Colon (tissue), 2 donors: ENCODE data around the gene TMEM43.

Experiments used
- FAIRE-seq: peaks from 2 replicates; lab custom pipeline; 2012; peaks lifted over from hg19 to GRCh38; lab: Jason Lieb, UNC
- donor health status: control.
- donor health status: control.

TMEM43 gene

DNA sequence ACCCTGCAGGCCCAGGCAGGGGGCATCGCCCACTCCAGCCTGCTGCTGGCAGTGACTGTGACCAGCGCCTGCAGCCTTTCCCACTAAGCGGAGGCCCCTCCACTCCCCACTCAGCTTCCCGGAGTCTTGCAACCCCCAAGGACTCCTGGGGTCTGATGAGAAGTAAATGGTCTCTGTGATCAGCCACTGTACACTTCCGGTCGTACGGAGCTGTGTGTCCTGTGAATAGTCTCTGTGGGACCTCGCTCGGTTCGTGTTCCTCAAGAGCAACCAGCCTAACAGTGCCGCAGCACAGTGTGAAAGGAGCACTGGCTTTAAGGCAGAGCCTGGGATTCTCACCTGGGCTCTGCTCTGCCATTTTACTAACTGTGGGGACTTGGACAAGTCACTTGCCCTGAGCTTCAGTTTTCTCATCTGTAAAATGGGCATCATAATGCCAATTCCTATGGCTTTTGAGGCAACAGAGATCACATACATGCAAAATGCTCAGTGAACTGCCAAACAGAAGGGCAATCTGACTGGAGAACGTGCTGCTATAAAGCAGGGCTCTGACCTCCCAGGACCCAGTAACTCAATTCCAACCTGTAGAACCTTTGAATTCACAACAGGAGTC is 26.7 kb downstream of the TMEM43 start:
- FAIRE-seq, result no peak

DNA sequence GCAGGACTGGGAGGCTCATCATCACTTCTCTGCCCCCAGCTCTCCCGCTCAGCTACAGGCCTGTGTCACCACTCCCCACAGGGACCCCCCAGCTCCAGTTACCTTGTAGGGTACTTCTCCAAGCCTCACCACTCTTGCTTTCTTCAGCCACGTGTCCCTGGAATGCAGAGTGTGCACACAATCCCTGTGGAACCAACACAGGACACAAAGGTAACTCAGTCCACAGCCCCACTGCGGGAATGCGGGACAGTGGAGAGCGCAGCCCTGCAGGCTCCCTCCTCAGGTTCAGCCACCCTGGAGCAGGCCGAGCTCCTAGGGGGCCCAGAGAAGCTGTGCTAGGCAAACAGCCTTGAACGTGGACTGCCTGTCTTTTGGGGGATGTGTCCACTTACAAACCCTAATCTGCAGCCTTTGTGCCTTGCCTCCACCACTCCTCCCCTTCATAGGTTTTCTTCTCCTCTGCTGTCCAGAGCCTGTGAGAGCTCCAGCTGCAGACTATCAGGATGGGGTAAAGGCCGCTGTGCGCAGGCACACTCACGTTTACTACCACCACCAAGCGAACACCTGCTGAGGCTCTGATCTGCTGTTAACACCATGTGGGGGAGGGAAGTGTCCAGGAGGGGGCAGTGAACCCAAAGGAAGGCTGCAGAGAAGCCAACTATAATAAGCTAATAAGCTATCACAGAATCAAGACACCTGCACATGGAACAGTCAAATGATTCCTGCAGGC is 27.5 kb downstream of the TMEM43 start:
- no peak for FAIRE-seq

DNA sequence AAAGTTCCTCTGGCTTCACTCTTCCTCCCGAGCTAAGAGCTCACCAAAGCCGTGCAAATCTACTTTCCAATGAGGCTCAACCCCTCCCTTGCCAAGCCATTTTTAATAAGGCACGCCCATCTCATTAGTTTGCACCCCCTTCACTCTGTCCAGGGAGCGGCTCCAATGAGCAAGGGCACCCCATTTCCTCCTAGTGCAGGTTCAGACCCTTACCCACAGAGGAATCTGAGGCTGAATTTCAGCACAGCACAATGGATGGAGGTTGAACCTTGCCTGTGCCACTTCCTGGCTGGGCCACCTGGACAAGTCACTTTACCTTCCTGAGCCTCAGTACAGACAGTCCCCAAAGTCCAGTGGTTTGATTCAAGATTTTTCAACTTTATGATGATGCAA is 28.1 kb downstream of the TMEM43 start:
- no peak for FAIRE-seq

DNA sequence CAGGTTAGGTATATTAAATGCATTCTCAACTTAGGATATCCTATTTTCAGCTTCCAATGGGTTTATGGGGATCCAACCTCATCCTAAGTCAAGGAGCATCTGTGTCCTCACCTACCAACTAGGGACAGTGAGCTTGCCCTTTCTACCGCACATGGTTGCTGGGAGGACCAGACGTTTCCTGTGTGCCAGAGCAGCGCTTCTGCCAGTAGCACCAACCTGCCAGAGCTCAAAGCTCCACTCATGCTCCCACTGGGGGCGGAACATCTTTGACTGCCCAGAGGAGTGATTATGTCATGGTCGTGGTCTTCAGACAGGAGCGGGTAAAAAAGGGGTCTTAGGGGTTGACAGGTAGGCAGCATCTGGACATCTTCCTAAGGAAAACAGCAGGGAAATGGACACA is 28.8 kb downstream of the TMEM43 start:
- no peak for FAIRE-seq

GRCh38 chr3:14154276-14154675 is 29.4 kb downstream of the TMEM43 start:
- FAIRE-seq, result no peak

DNA sequence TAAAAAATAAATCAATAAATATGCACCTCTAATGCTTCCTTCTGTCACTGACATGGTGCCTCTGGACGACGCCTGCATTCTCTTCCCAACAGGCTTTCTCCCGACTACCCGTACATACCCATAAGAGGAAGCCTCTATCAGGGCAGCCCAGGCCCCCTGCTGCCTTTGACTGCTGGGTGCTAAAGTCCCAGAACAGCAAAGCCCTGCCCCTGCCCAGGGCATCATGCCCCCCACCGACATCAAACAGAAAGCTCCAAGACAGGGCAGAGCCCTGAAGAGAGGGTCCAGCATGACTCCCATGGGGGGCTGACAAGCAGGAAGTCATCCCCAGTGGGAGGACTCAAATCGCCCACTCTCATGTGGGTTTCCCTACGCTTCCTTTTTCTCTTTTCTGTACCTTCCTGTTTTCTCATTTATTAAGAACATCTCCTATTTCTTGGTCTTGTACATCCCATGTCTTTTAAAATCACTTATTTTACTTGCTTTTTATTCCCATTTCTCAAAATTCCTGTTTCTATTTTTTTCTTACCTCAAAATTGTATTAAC is 30.1 kb downstream of the TMEM43 start:
- FAIRE-seq, result no peak

GRCh38 chr3:14156201-14156600 is 31.3 kb downstream of the TMEM43 start:
- FAIRE-seq, result no peak

GRCh38 chr3:14156843-14157561 is 32.1 kb downstream of the TMEM43 start:
- no peak for FAIRE-seq

DNA sequence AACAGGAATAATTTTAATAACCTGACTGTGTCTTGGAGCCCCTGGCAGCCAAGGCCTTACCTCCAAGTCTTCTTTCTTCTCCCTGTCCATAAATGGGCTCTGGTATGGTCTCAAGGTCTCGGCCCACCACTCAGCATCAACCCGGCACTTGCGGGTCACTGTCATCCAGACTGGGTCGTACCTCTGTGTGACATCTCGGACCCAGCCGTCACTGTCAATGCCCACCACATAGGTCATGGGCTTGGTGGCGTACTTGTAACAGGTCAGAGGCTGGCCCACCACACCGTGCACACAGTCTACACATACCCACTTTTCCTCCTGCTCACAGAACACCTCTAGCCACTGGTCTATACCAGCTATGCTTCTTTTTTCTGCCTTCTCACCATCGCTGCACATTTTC is 33.1 kb downstream of the TMEM43 start:
- FAIRE-seq, result no peak

- FAIRE-seq, result no peak
Observed at GRCh38 chr3:14158370-14158769, 33.5 kb downstream of the TMEM43 start.

DNA sequence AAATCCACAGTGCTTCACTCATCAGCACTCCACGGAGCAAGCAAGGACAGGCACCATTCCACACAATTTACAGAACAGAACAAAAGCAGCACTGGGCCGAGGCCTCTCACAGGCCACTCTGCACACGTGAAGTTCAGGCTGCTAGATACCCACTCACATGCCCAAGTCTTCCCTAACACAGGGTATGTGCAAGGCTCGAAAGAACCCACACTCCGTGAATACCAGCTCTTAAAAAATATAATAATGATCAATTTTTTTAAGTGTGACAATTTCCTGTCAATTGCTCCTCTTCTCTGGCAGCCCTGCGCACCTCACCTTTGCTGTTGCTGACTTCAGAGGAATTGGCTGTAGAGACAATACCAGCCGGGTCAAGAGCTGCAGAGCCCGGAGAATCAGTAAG is 34.6 kb downstream of the TMEM43 start:
- FAIRE-seq, result no peak

GRCh38 chr3:14161282-14161681 is 36.4 kb downstream of the TMEM43 start:
- FAIRE-seq, result no peak

DNA sequence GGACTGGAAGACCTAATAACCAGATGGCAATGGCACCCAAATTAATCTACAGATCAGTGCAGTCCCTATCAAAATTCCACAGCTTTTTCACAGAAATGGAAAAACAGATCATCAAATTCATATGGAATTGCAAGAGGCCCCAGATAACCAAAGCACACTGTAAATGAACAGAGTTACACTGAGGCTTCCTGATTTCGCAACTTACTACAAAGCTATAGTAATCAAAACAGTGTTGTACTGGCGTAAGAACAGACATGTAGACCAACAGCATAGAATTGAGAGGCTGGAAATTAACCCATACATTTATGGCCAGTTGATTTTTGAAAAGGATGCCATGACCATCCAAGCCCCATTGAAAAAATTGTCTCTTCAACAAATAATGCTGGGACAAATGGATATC is 37.3 kb downstream of the TMEM43 start:
- FAIRE-seq, result no peak

- FAIRE-seq, result no peak
Observed at GRCh38 chr3:14166877-14167603, 42.2 kb downstream of the TMEM43 start.

DNA sequence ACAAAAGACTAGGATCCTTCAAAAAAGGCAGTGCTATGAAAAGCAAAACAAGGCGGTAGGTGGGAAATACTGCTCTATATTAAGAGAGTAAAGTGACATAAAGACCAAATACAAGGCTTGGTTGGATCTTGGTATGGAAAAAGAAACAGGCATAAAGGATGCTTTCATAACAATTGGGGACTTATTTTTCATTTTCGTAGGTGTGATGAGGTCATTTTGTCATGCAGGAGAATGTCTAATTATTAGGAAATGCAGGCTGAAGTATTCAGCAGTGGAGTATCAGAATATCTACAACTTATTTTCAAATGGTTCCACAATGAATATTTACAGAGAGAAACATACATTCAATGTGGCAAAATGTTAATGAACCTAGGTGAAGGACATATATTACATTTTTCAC is 44.6 kb downstream of the TMEM43 start:
- no peak for FAIRE-seq

DNA sequence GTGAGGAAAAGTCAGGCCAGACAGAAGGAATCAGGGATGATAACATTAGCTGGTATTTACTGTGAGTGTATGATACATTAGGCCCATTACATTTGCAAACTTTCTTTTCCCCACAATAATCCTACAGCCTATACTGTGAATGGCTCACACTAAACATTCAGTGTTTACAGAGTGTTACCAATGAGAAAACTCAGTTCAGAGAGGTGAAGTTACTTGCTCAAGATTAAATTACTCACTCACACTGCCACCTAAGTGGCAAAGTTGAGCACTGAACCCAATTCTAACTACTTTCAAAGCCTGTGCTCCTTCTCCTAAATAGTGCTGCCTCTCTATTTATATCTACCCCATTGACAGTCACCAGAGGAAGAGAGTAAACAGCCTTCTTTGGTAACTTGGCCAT is 45.0 kb downstream of the TMEM43 start:
- no peak for FAIRE-seq

GRCh38 chr3:14170531-14171159 is 45.8 kb downstream of the TMEM43 start:
- no peak for FAIRE-seq

GRCh38 chr3:14172496-14172895 is 47.6 kb downstream of the TMEM43 start:
- FAIRE-seq, result no peak

DNA sequence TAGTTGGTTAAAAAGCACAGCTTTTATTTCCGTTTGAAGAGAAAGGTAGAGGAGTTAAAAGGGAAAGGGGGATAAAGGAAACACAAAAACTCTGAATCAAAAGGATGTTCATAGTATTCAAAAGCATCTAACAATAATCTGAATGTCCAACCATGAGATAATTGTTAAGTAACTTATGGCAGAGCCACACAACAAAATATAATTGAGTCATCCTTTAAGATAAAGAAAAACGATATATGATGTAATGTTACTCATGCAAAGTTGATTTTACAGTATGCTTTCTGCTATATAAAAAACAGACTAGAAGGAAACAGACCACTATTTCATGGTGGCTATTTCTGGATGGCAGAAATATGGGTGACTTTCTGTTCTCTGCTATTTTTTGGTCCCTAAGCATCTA is 49.6 kb downstream of the TMEM43 start:
- no peak for FAIRE-seq

DNA sequence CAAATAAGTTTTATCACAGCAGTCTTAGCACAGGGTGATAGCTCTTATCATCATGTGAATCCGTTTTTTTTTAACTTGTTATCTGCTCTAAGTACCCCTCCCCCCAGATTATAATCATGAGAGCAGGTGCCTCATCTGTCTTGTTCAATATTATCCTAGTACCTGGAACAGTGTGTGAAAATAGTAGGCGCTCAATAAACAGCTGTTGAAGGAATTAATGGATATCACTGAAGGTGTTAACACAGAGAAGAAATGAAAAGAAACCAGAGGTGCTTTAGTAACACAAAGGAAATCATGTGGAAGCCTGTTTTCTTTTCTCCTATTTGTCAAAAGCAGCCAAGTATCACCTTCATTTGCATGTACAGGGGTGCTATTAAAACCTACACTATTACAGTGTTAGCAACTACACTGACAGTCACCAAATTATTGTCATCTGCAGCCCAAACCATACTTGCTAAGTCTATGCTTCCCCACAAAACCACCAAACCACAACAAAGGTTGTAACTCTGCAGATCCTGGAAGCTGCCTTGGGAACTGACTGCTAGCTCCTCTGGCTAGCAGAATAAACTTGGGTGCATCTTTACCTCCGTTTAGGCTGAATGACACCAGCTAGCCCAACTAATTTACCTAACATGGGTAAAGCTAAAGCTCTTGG is 50.7 kb downstream of the TMEM43 start:
- FAIRE-seq, result no peak

GRCh38 chr3:14177580-14178246 is 52.9 kb downstream of the TMEM43 start:
- FAIRE-seq, result no peak
